RWPE1 (cell line): ENCODE results near the gene AGAP1.

Experiments used
- CTCF ChIA-PET: fragments of 350-600 bp; sonication (Branson Sonifier 250); formaldehyde crosslinking; extraction: SDS; loops from one replicate; lab custom pipeline; 2021; lab: Yijun Ruan, JAX
- POLR2A ChIA-PET: fragments of 400-600 bp; formaldehyde crosslinking; extraction: SDS; loops from one replicate; lab custom pipeline; 2020; ENCODE audit warnings: antibody characterized with exemption; ENCODE audit not compliant: low non-redundant PET; lab: Yijun Ruan, JAX
- DNase-seq: peaks from one replicate; pipeline ENCODE4 v3.0.0; 2012; ENCODE audit warnings: low spot score
- H3K27ac ChIP-seq: fragments of 450-650 bp; 2 replicates; pipeline ENCODE4 v1.5.1; 2017
- TF ChIP-seq, protein P1 (sequence below): fragments of 450-650 bp; conservative IDR thresholded peaks from 2 replicates; pipeline ENCODE4 v1.5.1; 2017; ENCODE audit warnings: low read depth, mild to moderate bottlenecking

The AGAP1 gene

DNA sequence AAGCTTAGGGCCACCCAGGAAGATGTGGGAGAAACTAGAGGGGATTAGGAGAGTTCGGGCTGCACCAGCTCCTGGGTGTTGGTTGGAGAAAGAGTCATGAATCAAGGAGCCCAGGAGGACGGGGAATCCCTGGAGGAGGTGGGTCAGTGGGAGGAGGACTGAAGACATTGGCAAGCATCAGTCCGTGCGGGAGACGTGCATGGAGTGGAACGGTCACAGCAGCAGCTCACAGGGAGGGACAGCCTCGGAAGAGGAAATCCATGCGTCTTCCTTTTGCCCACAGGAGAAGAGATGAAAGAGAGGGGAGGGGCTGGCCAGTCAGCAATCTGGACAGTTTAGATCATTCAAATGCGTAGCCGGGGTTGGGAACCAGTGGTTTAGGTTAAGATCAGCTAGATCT, 495.7 kb downstream of the AGAP1 start:
- no peak overlapping the region for H3K27ac ChIP-seq
- DNase-seq = no peak
- TF ChIP-seq, protein P1, sequence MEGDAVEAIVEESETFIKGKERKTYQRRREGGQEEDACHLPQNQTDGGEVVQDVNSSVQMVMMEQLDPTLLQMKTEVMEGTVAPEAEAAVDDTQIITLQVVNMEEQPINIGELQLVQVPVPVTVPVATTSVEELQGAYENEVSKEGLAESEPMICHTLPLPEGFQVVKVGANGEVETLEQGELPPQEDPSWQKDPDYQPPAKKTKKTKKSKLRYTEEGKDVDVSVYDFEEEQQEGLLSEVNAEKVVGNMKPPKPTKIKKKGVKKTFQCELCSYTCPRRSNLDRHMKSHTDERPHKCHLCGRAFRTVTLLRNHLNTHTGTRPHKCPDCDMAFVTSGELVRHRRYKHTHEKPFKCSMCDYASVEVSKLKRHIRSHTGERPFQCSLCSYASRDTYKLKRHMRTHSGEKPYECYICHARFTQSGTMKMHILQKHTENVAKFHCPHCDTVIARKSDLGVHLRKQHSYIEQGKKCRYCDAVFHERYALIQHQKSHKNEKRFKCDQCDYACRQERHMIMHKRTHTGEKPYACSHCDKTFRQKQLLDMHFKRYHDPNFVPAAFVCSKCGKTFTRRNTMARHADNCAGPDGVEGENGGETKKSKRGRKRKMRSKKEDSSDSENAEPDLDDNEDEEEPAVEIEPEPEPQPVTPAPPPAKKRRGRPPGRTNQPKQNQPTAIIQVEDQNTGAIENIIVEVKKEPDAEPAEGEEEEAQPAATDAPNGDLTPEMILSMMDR = no peak
- POLR2A ChIA-PET = no interaction called here
- CTCF ChIA-PET = no interaction called here

DNA sequence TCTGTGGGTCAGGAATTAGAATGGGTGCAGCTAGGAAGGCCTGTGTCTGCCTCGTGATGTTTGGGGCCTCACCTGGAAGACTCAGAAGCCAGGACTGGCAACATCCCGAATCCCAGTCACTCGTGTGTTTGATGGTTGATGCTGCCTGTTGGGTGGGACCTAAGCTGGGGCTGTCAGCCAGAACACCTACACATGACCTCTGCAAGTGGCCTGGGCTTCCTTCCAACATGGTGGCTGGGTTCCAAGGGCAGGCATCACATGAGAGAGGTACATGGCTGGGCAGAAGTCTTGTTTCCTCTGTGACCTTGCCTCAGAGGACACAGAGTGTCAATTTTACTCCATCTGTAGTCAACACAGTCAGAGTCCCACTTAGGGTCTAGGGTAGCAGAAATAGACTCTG, 496.5 kb downstream of the AGAP1 start:
- ChIA-PET CTCF (no interaction called here), POLR2A (no interaction called here)
- TF ChIP-seq, protein P1 = no peak
- DNase-seq = no peak
- H3K27ac ChIP-seq = no peak overlapping the region

DNA sequence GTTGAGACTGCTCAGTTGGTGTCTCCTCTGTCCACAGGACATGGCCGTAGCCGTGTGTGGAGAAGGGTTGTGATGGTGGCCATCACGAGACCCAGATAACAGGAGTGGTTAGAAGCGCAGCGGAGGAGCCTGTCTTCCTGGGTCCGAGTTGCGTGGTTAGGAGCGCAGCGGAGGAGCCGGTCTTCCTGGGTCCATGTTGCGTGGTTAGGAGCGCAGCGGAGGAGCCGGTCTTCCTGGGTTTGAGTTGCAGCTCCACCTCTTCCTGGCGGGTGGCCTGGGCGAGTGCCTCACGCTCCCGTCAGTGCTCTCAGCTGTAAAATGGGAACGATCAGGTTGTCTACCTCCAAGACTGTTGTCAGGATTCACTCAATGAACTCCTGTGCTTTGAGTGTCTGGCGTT, 498.2 kb downstream of the AGAP1 start:
- POLR2A ChIA-PET = no interaction called here
- no peak for DNase-seq
- TF ChIP-seq, protein P1 = no peak
- no peak overlapping the region for H3K27ac ChIP-seq
- CTCF ChIA-PET = no interaction called here

DNA sequence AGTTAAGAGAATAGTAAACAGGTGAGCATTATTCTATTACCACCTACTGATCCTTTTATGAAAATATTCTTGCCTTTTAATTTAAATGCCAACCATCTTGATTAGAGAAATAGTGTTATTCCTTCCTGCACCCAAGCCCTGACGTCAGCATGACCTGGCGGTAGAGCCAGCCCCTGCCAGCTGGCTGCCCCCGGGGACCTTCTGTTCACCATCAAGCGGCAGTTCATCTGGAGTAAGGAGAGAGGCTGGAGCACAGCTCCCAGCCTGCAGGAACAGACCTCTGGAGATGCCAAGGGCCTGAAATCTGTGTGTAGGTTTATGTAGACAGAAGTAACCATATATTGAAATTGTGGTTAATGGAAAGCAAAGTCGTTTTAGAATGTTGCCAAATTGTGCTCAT, 502.6 kb downstream of the AGAP1 start:
- ChIA-PET CTCF (no interaction called here), POLR2A (no interaction called here)
- TF ChIP-seq, protein P1 = no peak
- H3K27ac ChIP-seq = no peak overlapping the region
- DNase-seq = no peak

DNA sequence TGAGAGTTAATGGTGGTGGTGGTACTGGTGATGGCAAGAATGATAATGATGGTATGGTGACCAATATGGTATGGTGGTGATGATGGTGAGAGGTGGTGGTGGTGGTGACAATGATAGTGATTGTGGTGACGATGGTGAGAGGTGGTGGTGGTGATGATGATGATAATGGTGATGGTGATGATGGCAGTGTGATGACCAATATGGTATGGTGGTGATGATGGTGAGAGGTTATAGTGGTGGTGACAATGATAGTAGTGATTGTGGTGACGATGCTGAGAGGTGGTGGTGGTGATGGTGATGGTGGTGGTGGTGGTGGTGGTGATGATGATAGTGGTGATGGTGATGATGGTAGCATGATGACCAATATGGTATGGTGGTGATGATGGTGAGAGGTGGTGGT, 505.2 kb downstream of the AGAP1 start:
- no peak overlapping the region for H3K27ac ChIP-seq
- TF ChIP-seq, protein P1 = no peak
- POLR2A ChIA-PET = no interaction called here
- CTCF ChIA-PET = no interaction called here
- DNase-seq = no peak

DNA sequence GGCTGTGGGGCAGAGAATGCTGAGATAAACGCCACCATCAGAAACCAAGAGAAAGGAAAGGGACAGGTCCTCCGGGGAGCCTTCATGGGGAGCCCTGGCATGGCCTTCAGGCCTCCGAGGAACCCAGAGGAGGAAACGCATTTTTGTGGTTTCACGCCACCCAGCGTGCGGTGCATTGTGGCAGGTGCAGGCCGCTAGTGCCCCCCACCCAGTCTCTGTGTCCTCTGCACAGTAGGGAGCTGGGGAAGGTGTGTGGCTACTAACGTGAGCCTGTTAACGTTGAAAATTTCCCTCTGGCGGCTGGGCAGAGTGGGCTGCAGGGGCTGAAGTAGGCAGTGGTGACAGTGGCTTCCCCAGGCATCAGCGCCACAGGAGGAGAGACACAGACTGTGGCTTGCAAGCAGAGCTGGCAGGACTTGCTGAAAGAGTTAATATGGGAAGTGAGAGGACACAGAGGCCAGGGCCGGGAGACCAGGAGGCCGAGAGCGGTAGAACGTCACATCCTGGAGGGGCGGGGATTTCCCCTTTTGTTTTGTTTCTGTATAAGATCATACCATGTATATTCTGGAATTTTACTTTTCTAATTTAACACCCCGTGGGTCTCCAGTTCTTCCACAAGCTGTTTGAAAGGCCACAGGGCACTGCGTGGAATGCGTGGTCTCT, 507.5 kb downstream of the AGAP1 start:
- H3K27ac ChIP-seq = no peak overlapping the region
- ChIA-PET CTCF (no interaction called here), POLR2A (no interaction called here)
- TF ChIP-seq, protein P1 = no peak
- DNase-seq = no peak
